DMS53 treated with DMSO at 0.1 percent for 48 hours (cell line): Measurements from ENCODE around the gene MYOM1.
"Not testable (repeated sequence)": the region's sequence is repeated elsewhere in the genome, so short reads cannot be mapped to it uniquely, and the experiment has no call there.

Experiments used
- DNase-seq: peaks from one replicate; lab custom pipeline; 2025; ENCODE audit not compliant: unreplicated experiment; lab: John Stamatoyannopoulos, UW

The MYOM1 gene

DNA sequence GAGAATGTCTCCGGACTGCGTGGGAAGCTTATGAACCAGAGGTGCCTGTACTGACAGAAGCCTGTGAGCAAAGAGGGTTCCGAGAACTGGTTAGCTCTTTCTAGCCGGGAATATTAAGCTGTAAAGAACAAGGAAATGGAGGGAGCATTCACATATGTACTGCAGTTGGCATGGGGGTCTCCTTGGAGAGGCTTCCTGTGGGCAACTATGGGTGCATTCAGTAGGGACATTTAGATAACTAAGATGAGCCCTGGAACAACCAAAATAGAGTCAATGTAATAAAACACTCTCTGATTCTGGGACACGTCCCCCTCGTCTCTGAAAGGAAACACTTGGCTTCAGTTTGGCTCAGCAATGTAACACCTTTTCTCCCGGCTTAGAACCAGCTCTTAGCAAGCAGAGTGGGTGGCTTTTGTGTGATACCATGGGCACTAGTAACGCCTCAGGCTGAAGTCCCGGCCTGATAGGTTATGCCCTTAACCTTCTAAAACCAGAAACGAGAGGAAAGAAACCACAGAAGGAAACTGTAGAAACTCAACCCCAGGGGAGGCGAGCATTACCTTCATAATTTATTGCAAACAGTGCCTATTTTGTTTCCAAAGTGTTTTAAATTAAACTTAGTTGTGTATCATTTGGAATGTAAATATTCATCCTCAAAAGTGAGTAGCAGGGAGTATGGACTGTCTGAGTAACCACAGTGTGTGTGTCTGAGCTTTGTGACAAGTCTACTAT is 158.0 kb downstream of the MYOM1 start:
- no peak for DNase-seq

DNA sequence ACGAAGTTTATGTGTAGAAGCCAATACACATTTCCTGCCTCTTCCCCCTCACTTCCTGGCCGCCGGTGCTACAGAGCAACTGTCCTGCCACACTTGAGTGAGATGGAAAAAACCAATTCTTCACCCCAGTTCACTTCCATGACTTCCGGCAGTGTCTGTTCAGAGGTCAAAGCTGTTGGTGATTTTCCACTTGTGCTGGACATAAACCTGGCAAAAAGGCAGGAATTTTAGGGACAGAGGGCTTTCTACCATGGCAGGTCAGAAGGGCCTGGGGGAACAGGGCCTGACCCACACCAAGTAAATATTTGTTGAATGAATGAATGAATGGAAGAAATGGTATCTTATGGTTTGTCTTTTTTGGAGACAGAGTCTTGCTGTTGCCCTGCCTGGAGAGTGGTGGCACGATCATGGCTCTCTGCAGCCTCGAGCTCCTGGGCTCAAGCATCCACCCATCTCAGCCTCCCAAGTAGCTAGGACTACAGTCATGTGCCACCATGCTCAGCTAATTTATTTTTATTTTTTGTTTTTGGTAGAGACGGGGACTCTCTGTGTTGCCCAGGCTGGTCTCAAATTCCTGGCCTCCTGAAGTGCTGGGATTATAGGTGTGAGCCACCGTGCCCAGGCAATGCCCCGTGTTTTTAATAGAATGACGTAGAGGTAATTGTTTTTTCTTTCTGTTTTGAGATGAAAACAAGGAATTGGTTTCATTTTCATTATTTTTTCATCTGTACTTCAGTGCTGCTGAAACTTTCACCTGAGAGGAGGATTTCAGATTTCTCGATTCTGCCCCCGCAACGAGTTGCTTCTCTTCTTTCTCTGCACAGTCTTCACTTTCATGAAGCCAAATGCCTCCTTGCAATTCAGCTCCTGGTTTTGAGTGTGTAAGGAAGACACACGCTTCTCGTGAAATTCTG is 158.8 kb downstream of the MYOM1 start:
- no peak for DNase-seq

GRCh38 chr18:3059272-3059671 is 160.5 kb downstream of the MYOM1 start:
- no peak for DNase-seq

DNA sequence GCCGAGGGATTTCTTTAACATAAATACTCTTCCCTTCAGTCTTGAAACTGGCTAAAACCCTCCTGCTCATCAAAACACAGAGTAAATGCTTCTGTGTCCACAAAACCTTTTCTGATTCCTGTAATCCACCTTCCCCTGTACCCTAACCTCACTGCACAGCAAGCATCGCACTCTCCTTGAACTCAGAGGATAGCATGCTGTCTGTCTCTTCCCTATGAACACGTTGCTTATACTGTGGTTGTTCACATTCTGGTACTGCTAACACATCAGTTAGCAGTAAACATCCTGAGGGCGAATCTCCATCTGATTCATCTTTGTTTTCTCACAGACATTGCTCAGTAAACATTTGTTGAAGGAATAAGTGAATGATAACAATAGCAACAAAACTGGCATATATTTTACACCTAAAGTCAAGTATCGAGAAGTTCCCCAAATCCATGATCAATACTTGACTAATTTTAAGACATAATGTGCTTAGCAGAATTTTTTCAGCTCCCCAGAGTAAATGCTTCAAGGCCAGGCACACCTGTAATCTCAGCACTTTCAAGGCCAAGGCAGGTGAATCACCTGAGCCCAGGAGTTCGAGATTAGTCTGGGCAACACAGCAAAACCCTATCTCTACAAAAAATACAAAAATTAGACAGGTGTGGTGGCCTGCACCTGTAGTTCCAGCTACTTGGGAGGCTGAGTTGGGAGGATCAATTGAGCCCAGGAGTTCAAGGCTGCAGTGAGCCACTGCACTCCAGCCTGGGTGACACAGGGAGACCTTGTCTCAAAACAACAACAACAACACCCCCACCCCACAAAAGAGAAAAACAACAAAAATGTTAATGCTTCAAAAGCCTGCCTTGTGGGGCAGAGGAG is 161.2 kb downstream of the MYOM1 start:
- DNase-seq = no peak

DNA sequence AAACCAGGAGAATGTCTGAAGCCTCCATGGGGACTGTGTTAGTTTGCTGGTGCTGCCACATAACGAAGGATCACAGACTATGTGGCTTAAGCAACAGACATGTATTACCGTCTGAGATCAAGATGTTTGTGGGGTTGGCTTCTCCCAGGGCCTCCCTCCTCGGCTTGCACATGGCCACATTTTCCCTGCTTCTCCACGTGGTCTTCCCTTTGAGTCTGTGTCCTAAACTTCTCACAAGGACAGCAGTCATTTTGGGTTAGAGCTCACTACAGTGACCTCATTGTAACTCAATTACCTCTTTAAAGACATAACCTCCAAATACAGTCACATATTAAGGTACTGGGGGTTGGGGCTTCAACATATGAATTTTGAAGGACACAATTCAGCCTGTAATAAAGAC is 162.2 kb downstream of the MYOM1 start:
- no peak for DNase-seq

DNA sequence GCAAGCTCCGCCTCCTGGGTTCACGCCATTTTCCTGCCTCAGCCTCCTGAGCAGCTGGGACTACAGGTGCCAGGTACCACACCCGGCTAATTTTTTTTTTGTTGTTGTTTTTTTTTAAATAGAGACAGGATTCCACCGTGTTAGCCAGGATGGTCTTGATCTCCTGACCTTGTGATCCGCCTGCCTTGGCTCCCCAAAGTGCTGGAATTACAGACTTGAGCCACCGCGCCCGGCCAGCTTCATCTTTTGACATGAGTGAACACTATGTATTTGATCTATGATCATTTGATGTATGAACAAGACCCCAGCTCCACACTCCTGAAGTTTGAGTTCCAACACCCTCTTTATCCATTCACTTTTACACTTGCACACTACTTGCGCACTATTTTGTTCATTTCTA is 163.5 kb downstream of the MYOM1 start:
- no peak for DNase-seq

DNA sequence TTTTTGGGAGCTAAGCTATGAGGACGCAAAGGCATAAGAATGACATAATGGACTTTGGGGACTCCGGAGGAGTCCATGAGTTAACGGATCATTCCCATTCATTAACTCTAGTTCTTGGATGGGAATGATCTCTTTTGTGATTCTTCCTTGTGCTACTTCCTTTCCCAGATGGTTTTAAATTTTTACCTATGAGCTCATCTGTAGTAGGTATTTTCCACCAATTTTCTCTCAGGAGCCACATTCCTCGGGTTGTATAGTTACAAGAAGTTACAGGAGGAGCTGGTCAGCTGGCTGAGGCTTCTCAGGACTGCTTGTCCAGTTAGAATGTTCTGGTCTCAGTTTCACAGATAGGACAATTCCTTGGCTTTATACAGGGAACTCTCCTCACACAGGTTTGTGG is 164.0 kb downstream of the MYOM1 start:
- no peak for DNase-seq

- no peak for DNase-seq
Measured at GRCh38 chr18:3055186-3055728, 164.5 kb downstream of the MYOM1 start.

DNA sequence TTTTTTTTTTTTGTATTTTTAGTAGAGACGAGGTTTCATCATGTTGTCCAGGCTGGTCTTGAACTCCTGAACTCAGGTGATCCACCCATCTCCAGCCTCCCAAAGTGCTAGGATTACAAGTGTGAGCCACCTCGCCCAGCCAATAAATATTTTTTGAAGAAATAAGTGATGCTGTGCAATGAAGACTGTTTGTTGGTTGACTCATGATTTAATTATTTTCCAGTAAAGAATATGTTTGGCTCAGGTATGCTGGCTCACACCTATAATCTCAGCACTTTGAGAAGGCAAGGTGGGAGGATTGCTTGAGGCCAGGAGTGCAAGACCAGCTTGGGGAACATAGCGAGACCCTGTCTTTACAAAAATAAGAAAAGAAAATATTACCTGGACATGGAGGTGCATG is 165.0 kb downstream of the MYOM1 start:
- DNase-seq = no peak

- no peak for DNase-seq
Measured at GRCh38 chr18:3054214-3054613, 165.6 kb downstream of the MYOM1 start.

GRCh38 chr18:3053081-3053480 is 166.7 kb downstream of the MYOM1 start:
- no peak for DNase-seq

DNA sequence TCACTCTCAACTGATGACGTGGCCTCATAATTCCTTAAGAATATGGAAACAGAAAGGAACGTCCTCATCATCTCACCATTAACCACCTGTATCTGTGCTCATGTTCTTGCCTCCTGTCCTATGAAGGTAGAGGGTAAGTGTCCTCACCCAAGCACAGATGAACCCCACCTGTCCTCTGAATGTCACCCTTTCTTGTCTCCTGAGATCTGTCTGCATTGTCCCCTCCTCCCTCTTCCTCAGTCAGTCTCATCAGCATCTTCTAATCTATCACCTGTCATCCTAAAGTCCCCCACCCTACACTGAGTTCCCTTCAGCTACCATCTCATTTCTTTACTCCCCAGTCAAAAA is 167.4 kb downstream of the MYOM1 start:
- no peak for DNase-seq

DNA sequence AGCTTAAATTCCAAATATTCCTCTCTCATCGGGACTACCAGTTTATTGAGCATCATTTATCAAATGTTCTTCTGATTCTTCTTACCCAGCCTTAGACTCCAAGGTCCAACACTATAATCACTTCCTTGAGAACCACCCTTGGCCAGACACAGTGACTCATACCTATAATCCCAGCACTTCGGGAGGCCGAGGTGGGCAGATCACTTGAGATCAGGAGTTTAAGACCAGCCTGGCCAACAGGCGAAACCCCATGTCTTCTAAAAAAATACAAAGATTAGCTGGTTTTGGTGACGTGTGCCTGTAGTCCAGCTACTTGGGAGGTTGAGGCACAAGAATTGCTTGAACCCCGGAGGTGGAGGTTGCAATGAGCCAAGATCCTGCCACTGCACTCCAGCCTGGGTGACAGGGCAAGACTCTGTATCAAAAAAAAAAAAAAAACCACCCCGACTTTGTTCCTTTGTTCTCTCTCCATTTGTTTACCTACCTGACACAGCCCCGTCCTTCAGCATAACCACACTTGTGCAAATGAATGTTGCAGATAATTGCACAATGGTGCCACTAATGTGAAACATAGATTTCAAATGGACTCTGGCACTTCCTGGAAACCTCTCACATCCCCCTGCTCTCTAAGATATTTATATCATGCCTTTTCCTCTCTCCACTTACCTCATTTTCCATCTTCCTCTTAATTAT is 167.9 kb downstream of the MYOM1 start:
- peak; percentile 90 for DNase-seq

GRCh38 chr18:3049897-3050454 is 169.8 kb downstream of the MYOM1 start:
- DNase-seq = not testable (repeated sequence)

DNA sequence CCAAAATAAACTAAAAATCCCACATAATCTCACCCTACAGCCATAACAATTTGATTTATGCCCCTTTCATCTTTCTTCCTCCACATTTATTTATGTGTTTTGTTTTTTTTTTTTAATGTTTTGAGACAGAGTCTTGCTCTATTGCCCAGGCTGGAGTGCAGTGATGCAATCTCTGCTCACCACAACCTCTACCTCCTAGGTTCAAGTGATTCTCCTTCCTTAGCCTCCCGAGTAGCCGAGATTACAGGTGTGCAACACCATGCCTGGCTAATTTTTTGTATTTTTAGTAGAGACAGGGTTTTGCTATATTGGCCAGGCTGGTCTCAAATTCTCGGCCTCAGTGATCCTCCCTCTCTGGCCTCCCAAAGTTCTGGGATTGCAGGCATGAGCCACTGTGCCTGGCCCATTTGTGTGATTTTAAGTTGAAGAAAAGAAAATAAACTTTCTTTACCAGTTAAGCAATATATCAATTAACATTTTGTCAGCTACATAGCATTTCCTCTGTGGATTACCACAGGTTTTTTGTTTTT is 170.9 kb downstream of the MYOM1 start:
- no peak for DNase-seq

- DNase-seq = no peak
Measured at GRCh38 chr18:3048121-3048520, 171.6 kb downstream of the MYOM1 start.

DNA sequence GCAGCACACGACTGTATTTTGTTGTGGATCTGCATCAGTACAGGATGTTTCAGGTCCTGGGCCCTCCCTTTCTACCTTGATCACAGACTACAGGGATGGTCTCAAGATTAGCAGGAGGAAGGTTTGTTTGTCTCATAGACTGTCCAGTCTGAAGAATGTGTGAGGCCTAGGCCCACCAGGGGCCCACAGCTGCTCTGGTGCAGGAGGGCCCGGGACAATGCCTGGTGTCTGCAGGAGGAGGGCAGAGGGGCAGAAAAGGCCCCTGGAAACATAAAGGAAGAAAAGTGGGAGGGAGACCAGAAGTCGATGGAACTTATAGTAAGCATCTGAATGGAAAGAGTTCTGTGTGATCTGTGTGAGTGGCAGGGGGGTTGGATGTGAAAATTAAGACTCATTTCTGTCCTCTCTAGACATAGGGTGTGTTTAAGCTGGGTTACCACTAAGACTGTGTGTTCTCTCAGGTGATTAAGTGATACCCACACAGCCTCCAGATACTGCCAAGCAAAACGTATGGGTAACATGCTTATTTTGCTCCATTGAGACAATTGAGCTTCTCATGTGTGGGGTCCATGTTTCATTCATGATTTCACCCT is 173.5 kb downstream of the MYOM1 start:
- DNase-seq = no peak

- peak; percentile 96 for DNase-seq
Measured at GRCh38 chr18:3044931-3045698, 174.7 kb downstream of the MYOM1 start.

- no peak for DNase-seq
Measured at GRCh38 chr18:3042379-3042778, 177.4 kb downstream of the MYOM1 start.
